Activated CD4-positive, alpha-beta T cell treated with anti-CD3 and anti-CD28 coated beads for 24 hours (primary cell): ENCODE measurements around the gene INKA2.

Experiments used
- DNase-seq, 2 donors: peaks; one replicate each; pipeline ENCODE4 v3.0.0-alpha.2; 2020; ENCODE audit warnings: low read depth in 2 of 2

INKA2 gene

DNA sequence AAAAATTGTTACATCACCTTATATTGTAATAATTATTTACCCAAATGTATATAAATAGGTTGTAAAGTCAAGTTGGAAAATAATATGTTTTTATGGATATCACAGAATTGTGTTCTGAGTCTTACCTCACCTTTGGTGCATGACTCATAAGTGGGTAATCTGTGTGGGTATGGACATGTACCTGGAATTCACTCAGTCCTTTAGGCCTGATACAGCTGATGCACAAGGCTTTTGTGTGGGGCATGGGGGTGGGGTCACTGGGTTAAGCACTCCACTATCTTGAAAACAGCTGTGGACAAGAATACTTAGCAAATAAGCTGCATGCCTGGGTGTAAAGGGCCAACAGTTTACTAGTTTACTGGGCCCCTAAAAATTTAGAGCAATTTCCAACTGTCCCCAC lies 34.4 kb downstream of the INKA2 start:
- DNase-seq: no peak

DNA sequence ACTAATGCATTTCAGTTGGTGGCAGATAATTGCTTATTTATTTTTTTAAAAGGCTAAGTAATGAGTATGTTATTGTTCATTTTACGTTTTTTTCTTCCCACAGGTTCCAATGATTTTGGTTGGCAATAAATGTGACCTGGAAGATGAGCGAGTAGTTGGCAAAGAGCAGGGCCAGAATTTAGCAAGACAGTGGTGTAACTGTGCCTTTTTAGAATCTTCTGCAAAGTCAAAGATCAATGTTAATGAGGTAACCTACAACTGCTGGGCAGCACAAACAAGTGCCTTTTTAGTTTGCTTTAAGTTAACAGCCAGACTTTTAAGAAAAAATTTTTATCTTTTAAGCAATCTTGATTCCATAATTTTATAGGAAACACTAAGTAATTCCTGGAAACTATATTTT lies 35.0 kb downstream of the INKA2 start:
- no peak for DNase-seq

DNA sequence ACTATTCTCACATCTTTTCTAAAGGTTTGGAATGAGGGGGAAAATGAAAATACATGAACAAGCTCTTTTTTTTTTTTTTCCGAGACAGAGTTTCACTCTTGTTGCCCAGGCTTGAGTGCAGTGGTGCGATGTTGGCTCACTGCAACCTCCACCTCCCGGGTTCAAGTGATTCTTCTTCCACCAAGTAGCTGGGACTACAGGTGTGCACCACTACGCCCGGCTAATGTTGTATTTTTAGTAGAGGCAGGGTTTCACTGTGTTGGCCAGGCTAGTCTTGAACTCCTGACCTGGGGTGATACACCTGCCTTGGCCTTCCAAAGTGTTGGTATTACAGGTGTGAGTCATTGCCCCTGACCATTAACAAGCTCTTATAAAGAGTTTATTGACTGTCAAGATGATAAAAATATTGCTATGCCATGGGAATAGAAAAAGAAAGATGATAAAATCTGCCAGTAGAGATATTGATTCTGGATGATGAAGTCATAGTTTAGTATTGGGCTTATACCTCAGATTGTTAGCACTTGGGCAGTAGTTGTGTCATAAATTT lies 36.6 kb downstream of the INKA2 start:
- no peak for DNase-seq

DNA sequence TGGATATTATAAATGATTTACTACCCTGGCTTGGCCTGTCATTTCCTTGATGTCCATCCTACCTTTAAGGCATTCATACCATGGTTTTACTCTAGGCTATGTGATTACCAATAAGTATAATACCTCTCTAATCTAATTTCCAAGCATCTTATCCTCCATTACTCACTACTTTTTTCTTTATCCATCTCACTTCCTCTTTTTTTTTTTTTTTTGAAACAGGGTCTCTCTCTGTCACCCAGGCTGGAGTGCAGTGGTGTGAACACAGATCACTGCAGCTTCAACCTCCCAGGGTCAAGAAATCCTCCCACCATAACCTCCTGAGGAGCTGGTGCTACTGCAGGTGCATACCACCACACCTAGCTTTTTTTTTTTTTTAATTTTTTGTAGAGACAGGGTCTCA lies 39.9 kb downstream of the INKA2 start:
- DNase-seq: no peak

DNA sequence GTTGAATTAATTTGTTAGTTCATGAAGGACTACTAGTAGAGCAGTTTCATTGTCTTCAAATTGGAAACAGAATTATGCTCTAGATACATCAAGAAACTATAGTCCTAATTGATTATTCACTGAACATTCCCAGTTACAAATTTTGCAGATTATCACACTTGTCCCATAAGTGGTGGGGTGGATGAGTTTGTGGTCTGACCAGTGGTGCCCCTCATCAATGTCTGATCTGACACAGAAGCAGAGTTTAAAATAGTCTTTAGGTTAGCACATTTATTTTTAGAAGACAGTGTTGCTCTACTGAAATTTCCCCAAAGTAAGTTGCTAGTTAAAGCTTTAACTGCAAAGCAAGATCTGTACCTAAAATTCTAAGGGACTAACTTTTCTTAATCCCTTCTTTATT lies 42.9 kb downstream of the INKA2 start:
- DNase-seq: no peak

- no peak for DNase-seq
These were observed 43.4 kb downstream of the INKA2 start for GRCh38 chr1:111695801-111696200.

GRCh38 chr1:111691886-111692285 lies 47.3 kb downstream of the INKA2 start:
- DNase-seq: no peak

- DNase-seq: no peak
These were observed 48.9 kb downstream of the INKA2 start for GRCh38 chr1:111690306-111690617.
